Calu3 (cell line): ENCODE results near the gene ARL8A. TPM values are rescaled to one million over a fixed set of nuclear protein-coding genes. Genes with fewer than 3 reads are reported as not detected.

Experiments
- BruUV-seq: library from RNA; stranded (reverse); fragments of 400-500 nt; replicated peaks from 2 replicates; lab custom pipeline; 2021; lab: Mats Ljungman, UMichigan
- CTCF ChIA-PET: fragments of 300-600 bp; sonication (Branson Sonifier 250); formaldehyde crosslinking; loops from one replicate; lab custom pipeline; 2022; ENCODE audit warnings: antibody characterized with exemption; lab: Charles Lee
- DNase-seq: peaks from one replicate; pipeline ENCODE4 v3.0.0; 2022
- H3K27ac Mint-ChIP-seq: one replicate; pipeline ENCODE4 v1.8.0; 2022; ENCODE audit warnings: mixed read lengths; ENCODE audit not compliant: unreplicated experiment
- H3K27me3 Mint-ChIP-seq: one replicate; pipeline ENCODE4 v1.8.0; 2022; ENCODE audit warnings: mixed read lengths; ENCODE audit not compliant: unreplicated experiment
- H3K36me3 Mint-ChIP-seq: one replicate; pipeline ENCODE4 v1.8.0; 2022; ENCODE audit warnings: mild to moderate bottlenecking, moderate library complexity, mixed read lengths; ENCODE audit not compliant: insufficient read depth, unreplicated experiment
- H3K4me1 Mint-ChIP-seq: one replicate; pipeline ENCODE4 v1.8.0; 2022; ENCODE audit warnings: mild to moderate bottlenecking, low read depth, mixed read lengths; ENCODE audit not compliant: unreplicated experiment
- H3K4me3 Mint-ChIP-seq: one replicate; pipeline ENCODE4 v1.8.0; 2022; ENCODE audit warnings: mild to moderate bottlenecking, low read depth, moderate library complexity, mixed read lengths; ENCODE audit not compliant: unreplicated experiment
- H3K9me3 Mint-ChIP-seq: one replicate; pipeline ENCODE4 v1.8.0; 2022; ENCODE audit warnings: low read depth, mixed read lengths; ENCODE audit not compliant: unreplicated experiment
- CTCF ChIP-seq: fragments of 200-600 bp; IDR thresholded peaks from one replicate; pipeline ENCODE4 v1.8.0; 2022; ENCODE audit warnings: antibody characterized with exemption; ENCODE audit not compliant: unreplicated experiment
- intact Hi-C: fragments of 100-400 bp; cut with micrococcal nuclease; formaldehyde crosslinking; loops from one replicate; pipeline ENCODE4 v1.10.0; 2022; ENCODE audit not compliant: unreplicated experiment
- total RNA-seq: library from RNA; stranded (reverse); gene quantifications from 2 replicates; pipeline ENCODE4 v1.2.3, GENCODE V29; 2022

Gene ARL8A
- total RNA-seq, 1 experiment from 2014 or later, result 64.1 TPM

DNA sequence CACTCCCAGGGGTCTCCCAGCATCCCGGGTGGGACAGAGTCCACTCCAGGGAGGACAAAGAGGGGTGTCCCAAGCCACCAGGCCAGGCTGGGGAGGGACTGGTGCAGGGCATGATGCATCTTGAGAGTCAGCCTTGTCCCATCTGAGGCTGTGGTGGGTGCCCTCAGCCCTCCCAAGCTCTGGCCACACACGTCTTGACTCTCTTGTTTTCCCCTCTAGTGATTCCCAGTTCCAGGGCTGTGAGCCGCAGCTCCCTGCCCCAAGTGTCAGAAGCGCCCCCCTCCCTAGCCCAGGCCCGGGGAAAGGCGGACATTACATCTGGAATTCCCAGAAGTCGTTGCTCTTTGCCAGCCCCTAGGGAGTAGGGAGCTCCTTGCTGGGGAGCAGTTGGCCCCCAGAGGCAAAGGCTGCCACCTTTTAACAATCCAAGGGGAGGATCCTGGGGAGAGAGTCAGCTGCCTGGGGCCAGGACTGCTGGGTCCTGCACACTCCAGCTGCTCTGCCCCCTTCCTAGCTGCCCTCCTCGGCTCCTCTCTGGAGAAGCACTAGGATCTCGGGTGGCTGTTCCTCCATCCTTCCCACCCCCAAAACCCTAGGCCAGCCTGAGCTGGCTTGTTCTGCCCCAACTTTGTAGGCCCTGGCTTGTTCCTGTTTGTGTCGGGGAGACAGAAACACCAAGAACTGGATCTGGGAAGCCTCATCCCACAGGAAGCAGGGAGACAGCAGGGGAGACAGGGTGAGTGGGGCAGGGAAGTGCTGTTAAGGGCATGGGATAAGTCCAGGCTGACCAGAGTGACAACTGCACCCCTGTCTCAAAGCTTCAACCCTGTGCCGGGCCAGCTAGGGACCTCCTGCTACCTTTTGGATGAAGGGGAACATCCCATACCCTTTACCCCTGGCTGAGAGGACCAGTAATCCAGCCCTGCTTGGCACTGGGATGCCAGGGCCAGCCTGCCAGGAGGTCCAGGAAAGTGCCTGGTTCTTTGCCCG lies 19.0 kb upstream of the ARL8A start:
- no peak for DNase-seq
- intact Hi-C loops, result no loop called here
- BruUV-seq, result no TSS peak
- Mint-ChIP-seq H3K27me3 (peaks cover 52% of the 10 kb centered on the region), H3K27ac (no peak overlapping the region), H3K36me3 (no peaks in the 10 kb centered on the region), H3K9me3 (no peaks in the 10 kb centered on the region), H3K4me1 (no peaks in the 10 kb centered on the region), H3K4me3 (no peak overlapping the region)
- TF ChIP-seq CTCF, result no peak
- CTCF ChIA-PET, result interaction anchor here (0.6 to 1.1 kb wide), 3 partner anchors 25 to 320 kb away, joined by 3 to 13 read pairs (median 3); no protein-coding TSS in a partner anchor

DNA sequence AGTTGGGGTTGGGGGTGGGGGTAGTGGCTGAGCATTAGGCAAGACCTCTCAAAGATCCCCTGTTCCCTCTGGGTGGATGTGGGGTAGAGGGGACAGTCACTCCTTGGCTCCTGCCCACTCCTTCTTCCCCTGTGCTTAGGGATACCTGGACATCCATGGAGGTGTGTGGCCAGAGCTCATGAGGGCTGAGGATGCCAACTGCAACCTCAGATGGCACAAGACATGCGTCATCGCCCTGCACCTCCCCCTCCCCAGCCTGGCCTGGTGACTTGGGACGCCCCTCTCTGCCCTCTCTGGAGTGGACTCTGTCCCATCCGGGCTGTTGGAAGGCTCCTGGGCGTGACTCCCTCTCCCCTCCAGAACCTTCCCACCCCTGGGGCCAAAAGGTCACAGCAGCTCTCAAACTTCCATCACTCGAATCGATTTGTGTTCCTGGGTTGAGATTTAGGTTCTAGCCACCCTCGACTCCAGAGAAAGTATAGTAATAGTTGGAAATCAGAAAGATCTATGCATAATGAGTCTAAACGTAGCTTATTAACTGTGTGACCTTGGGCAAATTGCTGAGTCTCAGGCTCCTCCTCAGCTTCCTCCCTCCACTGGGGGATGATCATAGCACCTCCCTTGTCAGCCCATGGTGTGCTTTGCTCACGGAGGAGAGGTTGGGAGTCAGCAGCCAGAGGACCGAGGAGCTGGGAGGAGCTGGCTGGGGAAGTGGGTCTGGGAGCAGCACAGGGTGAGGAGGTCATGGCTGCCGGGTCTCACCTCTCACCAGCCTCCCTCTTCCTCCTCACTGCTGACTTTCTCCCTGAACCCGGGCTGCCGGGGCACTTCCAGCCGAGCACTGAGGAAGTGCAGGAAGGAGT lies 18.1 kb upstream of the ARL8A start:
- CTCF ChIA-PET, result interaction anchor here (0.6 to 1.1 kb wide), 7 partner anchors 17 to 321 kb away, joined by 3 to 13 read pairs (median 3); no protein-coding TSS in a partner anchor
- H3K27me3 Mint-ChIP-seq, result peaks cover 42% of the 10 kb centered on the region

GRCh38 chr1:202162047-202162417 lies 17.5 kb upstream of the ARL8A start:
- no peak for TF ChIP-seq CTCF
- Mint-ChIP-seq H3K27ac (no peak overlapping the region), H3K9me3 (no peaks in the 10 kb centered on the region), H3K4me3 (no peak overlapping the region), H3K36me3 (no peaks in the 10 kb centered on the region), H3K27me3 (peaks cover 36% of the 10 kb centered on the region), H3K4me1 (no peaks in the 10 kb centered on the region)
- CTCF ChIA-PET, result interaction anchor here (0.6 to 1.0 kb wide), 3 partner anchors 27 to 120 kb away, joined by 3 to 6 read pairs (median 3); no protein-coding TSS in a partner anchor
- no TSS peak for BruUV-seq
- DNase-seq, result no peak
- intact Hi-C loops, result no loop called here

More for the DNA sequence above, 18.1 kb upstream of the ARL8A start:
- intact Hi-C loops, result no loop called here
- TF ChIP-seq CTCF, result no peak
- H3K36me3 Mint-ChIP-seq, result no peaks in the 10 kb centered on the region
- BruUV-seq, result no TSS peak
- H3K4me1 Mint-ChIP-seq, result no peaks in the 10 kb centered on the region
- H3K27ac Mint-ChIP-seq, result no peak overlapping the region
- H3K4me3 Mint-ChIP-seq, result no peak overlapping the region
- no peak for DNase-seq
- H3K9me3 Mint-ChIP-seq, result no peaks in the 10 kb centered on the region
